DMS53 (cell line): ENCODE results near the gene TGFBR3.
"Not testable (repeated sequence)": the region's sequence is repeated elsewhere in the genome, so short reads cannot be mapped to it uniquely, and the experiment has no call there.

Experiments used
- DNase-seq: peaks from one replicate; lab custom pipeline; 2025; lab: John Stamatoyannopoulos, UW

TGFBR3 gene

DNA sequence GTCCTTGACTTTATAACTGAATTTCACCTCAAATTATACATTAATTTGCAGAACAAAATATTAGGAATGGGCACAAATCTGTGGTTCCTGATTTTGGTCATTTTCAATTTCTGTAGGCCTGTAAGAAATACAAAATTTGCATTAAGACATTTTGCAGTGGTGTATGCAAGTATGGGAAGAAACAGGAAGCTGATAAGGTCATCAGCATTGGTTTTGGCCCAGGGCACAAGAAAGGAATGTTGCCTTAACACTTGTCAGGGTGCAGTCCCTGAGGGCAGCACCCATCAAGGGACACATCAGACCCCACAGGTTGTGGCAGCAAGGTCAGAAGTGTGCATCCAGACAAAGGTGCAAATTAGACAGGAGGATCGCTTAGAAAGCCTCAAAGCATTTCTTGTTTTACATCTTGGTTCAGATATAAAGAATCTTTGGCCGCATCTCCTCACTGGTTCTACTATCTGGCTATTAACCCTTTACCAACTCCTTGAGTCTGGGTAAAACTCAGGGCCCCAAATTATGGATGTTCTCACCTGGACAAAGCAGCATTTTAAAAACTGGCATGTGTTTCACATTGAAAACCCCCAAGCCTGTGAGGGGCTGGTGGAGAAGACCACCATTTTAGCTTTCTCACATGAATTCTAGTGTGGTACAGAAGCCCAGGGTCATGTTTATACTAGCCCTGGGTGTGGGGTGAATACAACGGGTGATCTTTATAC, 202.9 kb downstream of the TGFBR3 start:
- DNase-seq = no peak

DNA sequence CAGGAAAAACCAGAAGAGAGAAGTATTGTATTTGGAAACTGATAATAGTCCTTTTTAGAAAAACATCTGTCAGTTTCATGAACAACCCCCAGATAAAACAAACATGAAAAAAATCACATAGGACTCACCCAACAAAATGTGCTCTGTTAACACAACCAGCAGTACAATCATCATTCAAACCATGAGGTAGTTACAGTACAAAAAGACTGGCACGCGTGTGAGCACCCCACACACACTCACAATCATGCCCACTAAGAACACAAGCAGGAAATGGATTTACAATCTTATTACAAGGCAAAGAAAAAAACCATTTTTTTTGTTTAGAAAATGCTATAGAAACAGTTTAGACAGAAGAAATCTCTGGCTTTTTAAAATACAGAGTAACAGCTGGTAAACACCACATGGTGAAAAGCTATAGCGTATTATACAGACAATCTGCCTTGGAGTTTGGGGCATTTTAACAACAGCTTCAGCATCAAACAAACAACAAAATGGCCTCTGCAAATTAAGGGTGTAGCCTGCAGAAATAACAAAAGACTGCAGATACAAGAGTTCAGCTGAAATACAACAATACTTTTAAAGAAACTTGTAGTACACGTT, 205.3 kb downstream of the TGFBR3 start:
- DNase-seq = no peak

DNA sequence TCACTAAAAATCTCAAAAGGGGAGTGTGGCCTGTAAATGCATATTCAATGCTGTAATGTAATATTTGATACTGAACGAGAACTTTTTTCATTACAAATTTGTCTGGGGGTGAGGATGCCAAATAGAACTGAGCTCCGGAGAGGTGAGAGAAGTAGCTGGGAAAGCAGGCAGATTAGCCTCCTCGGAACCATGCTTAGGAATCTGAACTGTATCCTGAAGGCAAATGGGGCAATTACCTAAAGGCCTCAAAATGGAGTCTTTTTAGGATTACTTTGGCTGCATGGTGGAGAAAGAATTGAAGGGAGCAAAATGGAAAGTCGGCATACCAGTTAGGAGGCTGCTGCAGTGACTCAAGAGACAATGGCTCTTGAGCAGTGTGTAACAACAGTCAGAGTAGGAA, 206.5 kb downstream of the TGFBR3 start:
- DNase-seq = no peak

DNA sequence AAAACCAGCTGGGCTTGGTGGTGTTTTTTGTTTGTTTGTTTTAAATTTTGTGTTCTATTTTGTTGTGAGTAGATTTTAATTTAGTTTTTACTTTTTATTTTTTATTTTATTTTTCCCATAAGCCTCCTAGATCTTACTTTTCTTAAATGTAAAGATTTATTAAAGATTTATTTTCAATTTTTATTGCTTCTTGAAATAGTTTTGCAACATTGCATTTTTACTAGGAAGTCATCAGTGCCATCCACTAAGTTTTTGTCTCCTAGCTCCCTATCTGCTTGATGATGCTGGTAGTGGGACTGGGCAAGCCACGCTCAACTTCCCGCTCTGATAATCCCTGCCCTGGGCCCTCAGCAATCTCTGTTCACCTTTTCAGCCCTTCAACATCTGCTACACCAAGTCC, 209.9 kb downstream of the TGFBR3 start:
- no peak for DNase-seq

DNA sequence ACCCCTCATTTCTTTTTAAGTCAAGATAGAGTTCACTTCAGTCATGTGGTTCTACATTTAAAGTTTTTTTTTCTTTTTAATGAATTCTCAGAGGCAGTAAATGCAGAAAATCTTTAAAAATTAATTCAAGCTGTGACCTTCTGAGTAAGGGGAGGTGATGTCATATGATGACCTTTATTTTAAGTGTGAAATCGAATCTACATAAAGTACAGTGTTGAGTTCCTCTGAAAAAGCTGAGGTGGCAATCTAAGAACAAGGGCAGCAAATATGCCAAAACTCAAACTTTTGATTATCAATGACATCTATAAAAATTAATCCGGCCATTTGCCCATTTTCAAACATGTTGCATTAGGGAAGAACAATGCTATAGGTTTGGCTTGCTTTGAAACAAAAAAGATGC, 211.8 kb downstream of the TGFBR3 start:
- no peak for DNase-seq

DNA sequence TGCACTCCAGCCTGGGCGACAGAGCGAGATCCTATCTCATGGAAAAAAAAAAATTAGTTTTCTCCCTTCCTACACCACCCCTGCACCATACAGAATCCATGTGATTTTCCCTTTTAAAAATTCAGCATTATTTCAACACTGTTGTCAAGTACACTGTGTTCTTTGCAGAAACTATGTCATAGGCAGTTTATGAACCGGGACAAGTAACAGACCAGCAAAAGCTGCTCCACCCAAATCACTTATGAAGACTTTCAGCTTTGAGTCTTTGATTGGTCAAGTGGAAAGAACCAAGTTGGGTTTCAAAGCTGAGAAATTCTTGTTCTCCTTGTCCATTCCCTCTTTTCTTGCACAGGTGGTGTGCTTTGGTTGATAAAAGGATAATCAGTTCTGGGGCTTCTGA, 212.3 kb downstream of the TGFBR3 start:
- no peak for DNase-seq

DNA sequence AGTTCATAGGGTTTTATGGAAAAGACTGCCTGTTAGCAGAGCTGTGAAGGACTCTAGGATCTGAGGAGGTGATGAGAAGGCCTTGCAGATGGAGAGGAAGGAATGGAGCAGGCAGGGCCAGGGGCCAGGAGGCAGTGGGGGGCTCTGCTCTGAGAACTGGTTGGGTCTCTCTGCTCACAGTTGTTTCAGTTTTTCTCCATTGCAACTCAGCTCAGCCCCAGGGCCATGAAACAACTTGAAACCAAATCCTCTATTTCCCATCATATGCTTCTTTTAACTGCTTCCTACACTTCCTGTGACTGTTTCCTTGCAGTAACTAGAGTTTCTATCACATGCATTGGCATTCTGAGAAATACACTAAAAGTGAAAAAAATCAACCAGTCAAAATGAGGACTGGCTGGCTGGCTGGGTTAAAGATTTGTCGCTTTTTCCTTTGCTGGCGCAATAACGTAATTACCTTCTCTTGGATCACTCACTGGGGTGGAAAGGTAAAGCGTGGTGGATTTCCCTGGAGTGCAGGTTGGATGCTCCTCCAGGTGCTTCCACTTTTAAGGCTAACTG, 213.3 kb downstream of the TGFBR3 start:
- DNase-seq = no peak

DNA sequence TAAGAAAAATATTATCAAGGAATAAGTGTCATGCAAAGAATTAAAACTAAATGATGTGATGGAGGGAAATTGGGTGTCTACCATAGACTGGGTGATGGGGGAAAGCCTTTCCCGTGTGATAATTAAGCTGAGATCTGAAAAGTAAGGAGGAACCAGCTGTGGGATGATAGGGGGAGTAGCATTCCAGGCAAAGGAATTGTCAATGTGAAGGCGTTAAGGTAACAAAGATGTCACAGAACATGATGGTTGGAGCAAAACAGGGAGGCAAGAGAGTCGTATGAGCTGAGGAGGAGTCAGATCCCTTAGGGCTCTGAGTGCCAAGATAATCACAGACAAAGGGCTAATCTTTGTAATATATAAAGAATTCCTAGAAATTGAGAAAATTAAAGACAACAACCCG, 215.2 kb downstream of the TGFBR3 start:
- no peak for DNase-seq

DNA sequence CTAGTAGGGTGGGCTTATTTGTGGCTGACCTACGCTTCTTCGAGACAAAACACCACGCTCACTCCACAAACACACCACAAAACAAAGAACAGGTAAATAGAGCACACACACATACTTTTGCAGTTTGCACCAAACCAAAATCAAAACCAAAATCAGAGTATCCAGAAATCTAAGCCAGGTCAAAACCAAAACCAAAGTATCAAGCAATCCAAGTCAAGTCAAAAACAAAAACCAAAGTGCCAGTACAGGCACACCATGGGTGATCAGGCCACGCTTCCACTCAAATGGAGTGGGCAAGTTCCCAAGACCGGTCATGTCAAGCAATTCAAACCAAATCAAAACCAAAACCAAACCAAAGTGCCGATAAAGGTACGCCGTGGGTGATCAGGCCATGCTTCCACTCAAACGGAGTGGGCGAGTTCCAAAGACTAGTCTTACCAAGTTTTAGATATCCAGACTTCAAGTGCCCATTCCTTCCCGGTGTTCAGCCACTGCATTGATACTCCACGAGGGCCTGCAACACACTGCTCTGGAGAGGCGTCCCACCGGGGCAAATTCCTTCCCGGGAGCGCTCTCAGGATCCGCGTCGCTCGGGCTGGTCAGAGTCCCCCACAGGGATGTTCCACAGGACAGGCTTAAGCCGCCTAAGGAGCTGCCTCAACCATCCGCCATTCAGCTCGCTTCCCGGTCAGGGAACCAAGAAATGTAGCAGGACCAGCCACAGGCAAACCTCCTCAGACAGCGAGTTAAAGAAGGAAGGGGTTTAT, 216.2 kb downstream of the TGFBR3 start:
- DNase-seq = no peak

DNA sequence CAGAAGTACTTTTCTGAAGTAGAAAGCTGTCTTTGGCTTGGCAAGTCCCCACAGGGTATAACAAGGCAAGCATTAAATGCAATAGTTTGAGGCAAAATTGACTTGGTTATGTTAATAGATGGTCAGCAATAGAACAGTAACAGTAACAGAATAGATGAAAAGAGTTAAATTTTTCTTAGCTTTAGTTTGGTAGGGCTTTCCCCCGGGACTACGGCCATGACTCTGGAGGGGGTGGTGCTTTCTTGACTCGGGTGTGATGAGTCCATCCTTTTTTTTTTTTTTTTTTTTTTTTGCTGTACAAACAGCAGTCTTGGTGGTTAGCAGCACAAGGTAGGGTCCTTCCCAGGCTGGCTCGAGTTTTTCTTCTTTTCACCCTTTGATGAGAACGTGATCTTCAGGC, 219.3 kb downstream of the TGFBR3 start:
- DNase-seq = not testable (repeated sequence)

DNA sequence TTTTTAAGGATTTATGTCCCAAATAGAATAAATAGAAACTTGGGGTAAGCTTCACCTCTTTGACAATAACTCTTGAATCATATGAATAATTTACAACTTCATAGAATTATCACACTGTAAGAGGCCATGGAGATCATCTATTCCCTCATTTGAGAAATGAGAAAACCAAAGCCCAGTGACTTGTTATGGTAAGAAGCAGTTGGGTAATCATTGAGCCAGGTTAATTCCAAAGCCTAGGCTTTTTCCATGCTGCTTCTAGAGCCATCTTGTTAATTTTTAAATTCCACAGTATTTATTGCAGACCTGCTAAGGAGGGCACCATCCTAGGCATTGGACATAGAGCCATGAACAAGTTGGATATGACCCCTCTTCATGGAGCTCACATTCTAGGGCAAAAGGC, 224.8 kb downstream of the TGFBR3 start:
- no peak for DNase-seq

DNA sequence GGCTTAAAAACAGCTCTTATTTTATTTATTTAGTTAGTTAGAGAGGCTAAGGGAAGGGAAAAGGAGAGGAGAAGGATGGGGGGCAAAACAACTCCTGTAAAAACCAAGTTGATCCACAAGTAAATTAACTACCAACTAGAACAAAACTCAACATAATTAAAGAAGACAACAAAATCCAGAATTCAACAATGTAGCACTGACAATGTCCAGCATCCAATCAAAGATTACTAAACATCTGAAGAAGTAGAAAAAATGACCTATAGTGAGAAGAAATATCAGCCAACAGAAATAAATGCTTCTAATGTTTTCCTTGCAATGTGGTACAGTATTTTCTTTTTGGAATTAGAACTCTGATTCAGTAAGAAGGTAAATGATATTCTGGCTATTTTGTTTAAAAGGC, 225.2 kb downstream of the TGFBR3 start:
- no peak for DNase-seq

DNA sequence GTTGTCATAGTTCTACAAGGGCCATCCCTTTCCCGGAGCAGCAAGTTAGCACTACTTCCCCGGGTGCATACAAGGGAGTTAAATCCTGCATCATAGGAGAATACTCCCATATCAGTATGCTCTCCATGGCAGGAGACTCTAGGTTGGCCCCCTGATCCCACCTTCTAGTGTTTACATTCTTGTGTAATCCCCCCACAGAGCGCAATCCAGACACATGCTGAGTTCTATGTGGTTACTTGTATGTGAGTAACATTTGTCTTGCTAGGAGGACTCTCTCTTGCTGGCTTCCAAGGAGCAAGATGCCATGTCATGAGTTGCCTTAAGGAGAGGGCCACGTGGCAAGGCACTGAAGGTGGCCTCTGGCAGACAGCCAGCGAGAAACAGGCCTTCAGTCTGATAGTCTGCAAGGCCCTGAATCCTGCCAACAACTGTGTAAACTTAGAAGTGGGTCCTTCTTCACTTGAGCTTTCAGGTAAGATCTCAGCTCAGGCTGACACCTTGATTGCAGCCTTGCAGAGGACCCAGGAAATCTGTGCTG, 230.0 kb downstream of the TGFBR3 start:
- no peak for DNase-seq

DNA sequence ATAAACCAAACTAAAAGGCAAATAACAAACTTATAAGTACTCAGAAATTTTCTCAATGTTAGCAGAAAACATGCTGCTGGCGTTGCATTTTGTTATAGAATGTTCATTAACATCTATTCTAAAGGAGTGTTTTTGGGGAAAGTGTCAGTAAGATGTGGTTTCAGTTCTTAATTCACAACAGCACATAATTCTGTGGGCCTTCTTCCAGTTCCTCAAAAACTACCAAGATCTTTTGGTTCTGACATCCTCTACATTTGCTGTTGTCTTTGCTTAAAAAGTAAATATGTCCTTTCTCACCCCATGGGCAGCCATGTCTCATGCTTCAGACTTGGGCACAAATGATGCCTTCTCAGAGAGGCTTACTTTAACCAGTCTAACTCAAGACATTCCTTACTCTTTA, 232.8 kb downstream of the TGFBR3 start:
- no peak for DNase-seq

DNA sequence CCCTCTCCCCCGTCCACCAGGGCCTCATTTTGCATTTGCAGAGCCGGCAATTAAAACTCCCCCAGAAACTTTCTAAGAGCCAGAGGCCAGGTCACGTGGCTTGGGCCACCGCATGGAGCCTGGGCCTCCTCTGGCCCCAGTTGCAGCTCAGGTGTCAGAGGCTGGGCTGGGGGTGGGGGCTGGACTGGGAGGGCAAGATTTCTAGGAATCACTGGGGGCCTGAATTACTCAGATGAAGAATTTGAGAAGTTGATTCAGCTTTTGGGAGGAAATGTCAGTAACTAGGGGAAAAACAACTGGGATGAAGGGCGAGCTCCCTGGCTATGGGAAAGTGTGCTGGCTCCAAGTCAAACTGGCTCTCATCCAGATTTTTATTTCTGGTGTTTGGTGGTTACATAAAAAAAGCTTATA, 234.3 kb downstream of the TGFBR3 start:
- DNase-seq = no peak

DNA sequence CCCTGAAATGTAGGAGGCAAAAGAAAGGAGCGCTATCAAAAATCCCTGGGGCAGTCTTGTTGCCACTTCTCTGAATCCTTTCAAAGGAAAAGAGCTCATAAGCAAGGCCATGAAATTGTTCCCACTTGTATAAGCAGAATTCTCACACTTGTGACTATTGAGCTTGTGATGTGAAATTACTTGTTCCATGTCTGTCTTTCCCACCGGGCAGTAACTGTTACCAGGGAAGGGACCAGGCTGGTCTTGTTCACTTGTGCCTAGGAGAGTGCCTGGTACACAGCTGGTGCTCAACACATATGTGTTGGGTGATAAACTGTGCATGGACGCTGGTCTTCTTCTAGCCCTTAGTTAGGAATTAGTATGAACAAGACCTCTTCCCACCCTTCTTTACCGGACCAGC, 234.7 kb downstream of the TGFBR3 start:
- no peak for DNase-seq

DNA sequence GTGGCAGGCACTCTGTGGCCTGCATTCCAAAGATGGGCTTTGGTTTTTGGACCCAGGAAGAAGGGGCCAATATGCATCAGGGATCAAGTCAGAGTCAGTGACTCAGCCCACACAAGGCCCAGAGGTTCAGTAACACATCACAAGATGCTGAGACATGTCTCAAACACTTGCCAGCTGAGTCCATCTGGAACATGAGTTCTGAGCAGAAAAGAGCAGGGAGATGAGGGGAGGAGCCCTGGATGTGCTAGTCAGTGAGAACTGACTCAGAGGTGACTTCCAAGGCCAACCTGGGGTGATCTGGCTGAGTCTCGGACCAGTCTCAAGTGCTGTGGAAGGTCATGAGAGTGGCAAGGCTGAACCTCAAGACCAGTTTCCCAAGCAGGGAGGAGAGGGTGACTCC, 235.2 kb downstream of the TGFBR3 start:
- no peak for DNase-seq

DNA sequence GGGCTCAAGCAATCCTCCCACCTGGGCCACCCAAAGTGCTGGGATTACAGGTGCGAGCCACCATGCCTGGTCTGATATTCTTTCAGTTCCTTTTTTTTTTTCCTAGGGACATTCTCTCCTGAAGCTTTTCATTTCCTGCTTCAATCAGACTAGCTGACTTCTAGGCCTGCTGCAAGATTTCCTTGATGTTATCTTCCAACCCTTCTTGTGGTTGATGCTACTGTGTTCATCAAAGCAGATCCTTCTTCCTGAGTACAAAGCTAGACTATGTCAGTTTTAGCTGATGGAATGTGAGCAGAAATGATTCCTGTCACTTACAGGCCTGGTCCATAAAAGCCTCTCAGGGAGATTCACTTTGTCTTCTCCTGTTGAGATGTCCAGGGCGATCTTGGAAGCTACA, 238.9 kb downstream of the TGFBR3 start:
- no peak for DNase-seq

DNA sequence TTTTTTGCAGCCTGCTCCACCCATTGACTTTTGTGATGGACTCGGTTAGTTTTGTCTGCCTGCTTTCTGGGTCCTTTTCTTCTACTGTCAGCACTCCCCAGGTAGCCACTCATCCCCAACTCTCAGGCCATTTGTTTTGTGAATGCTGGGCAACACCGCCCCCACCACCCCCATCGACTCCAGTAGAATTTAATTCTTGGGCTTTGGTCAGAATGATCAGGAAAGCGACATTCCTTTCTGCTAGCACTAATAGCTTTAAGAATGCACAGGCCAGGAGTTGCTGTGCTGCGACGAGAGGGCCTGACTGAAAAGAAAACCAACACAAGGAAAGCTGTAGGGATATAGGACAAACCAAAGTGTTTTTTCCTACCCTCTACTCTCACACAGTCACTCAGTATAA, 240.9 kb downstream of the TGFBR3 start:
- no peak for DNase-seq

DNA sequence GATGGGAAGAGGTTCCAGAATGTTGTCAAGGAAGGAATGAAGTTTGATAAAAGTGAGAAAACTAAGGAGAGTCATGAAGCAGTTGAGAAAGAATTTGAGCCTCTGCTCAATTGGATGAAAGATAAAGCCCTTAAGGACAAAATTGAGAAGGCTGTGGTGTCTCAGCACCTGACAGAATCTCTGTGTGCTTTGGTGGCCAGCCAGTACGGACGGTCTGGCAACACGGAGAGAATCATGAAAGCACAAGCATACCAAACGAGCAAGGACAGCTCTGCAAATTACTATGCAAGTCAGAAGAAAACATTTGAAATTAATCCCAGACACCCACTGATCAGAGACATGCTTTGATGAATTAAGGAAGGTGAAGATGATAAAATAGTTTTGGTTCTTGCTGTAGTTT, 242.5 kb downstream of the TGFBR3 start:
- DNase-seq = no peak

DNA sequence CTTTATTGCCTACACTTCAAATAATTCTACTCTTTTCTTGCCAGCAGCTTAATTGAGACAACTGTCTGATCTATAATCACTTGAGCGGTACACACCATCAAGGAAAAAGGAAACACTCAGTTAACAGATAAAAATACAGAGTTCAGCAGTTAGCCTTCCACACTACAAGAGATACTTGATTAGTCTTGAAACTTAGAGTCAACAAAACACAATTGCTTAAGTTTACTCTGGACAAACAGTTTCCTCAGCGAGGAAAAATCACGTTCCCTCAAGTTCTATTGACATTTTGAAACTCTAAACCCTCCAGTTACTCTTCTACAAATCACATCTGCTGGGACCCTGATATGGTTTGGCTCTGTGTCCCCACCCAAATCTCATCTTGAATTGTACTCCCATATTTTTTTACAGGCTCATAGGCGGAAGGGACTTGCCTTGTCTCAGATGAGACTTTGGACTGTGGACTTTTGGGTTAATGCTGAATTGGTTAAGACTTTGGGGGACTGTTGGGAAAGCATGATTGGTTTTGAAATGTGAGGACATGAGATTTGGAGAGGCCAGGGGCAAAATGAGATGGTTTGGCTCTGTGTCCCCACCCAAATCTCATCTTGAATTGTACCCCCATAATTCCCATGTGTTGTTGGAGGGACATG, 244.9 kb downstream of the TGFBR3 start:
- DNase-seq = peak; percentile 70

DNA sequence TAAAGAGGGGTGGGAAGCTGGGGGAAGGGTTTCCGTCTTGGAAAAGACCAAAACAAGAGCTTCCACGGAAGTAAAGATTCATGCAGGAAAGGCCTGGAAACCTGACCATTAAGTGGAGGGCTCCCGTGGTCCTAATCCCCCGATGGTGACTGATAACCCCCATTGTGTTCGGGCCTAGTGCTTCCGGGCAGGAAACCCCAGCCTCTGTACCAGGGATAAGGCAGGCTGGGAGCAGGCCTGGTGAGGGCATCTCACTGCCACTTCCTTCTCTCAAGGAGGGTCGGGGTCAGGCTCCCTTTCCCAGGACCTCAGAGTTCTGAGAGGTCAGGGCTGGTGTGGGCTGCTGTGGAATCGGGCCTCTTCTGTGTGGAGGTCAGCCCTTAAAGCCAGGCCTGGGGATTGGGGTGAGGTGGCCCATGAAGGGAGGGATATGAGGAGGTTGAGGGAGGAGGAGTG, 248.4 kb downstream of the TGFBR3 start:
- no peak for DNase-seq
